Measurements from ENCODE around the gene SRRM5. TPM values are rescaled to one million over a fixed set of nuclear protein-coding genes. Genes with fewer than 3 reads are reported as not detected.

SRRM5 gene
- total and polyA plus RNA-seq, 12 donors, result 0.15 to 4.7 (median 0.28) TPM; not detected in 3

DNA sequence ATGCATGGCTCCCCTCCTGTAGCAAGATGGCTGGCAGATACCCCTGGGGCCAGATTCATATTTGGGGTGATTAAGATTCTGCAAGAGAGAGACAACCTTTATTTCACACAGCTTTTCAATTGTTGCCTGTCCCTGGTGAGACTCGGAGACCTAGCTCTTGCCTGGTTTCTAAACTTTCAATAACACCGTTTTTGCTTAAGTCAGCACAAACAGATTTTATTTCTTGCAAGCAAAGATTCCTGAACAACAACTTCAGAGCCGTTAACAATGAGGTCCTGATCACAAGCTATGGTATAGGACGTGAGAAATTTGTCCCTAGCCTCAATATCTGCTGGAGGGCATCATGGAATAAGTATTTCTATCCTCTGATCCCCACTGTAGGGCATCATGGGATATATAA, 30.6 kb downstream of the SRRM5 start:
- H3K4me3 ChIP-seq, result no peak overlapping the region
- no peak overlapping the region for H3K27ac ChIP-seq
- WGBS, 4 donors, result 78 to 92% (median 80%) methylated on average over 4 of the region's 4 CpGs
- H3K9me3 ChIP-seq (replicated peaks in 1 of 3), result no peaks in the 10 kb centered on the region
- DNase-seq, result no peak
- H3K4me1 ChIP-seq (replicated peaks in 1 of 2), result peaks cover 10 to 12% of the 10 kb centered on the region in 2 donors
- intact Hi-C loops (cut with DNase I), result no loop called here
- TF ChIP-seq POLR2A (IDR thresholded peaks at IDR 0.05), result no peak
- TF ChIP-seq, protein P1, sequence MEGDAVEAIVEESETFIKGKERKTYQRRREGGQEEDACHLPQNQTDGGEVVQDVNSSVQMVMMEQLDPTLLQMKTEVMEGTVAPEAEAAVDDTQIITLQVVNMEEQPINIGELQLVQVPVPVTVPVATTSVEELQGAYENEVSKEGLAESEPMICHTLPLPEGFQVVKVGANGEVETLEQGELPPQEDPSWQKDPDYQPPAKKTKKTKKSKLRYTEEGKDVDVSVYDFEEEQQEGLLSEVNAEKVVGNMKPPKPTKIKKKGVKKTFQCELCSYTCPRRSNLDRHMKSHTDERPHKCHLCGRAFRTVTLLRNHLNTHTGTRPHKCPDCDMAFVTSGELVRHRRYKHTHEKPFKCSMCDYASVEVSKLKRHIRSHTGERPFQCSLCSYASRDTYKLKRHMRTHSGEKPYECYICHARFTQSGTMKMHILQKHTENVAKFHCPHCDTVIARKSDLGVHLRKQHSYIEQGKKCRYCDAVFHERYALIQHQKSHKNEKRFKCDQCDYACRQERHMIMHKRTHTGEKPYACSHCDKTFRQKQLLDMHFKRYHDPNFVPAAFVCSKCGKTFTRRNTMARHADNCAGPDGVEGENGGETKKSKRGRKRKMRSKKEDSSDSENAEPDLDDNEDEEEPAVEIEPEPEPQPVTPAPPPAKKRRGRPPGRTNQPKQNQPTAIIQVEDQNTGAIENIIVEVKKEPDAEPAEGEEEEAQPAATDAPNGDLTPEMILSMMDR (IDR thresholded peaks at IDR 0.05), result no peak
- H3K27me3 ChIP-seq, result no peaks in the 10 kb centered on the region
- no peaks in the 10 kb centered on the region for H3K36me3 ChIP-seq (replicated peaks in 1 of 2)

DNA sequence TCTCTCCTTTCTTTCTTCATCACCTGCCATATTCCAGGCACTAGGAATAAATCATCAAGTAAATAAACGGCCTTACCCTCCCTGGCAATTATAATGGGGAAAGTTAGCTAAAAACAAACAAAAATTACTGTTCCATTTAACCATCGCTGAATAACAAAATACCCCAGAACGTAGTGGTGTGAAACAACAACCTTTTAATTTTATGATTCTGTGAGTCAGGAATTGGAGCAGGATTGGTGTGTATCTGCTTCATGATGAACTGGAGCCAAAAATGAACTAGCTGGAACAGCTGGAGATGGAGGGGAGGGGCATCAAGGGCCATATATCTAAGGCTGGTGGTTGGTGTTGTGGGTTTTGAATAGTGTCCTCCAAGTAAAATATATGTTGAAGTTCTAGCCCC, 31.4 kb downstream of the SRRM5 start:
- Histone ChIP-seq H3K36me3 (replicated peaks in 1 of 2) (peaks cover 0 to 4% of the 10 kb centered on the region in 2 donors), H3K4me1 (replicated peaks in 1 of 2) (peaks cover 10 to 12% of the 10 kb centered on the region in 2 donors), H3K27me3 (no peaks in the 10 kb centered on the region), H3K27ac (no peak overlapping the region), H3K9me3 (replicated peaks in 1 of 3) (no peaks in the 10 kb centered on the region), H3K4me3 (no peak overlapping the region)
- whole genome bisulfite sequencing, 4 donors, result 52 to 69% (median 58%) methylated on average over 3 of the region's 3 CpGs
- no peak for DNase-seq
- TF ChIP-seq POLR2A (IDR thresholded peaks at IDR 0.05), result no peak
- TF ChIP-seq, protein P1 (IDR thresholded peaks at IDR 0.05), result no peak
- intact Hi-C loops (cut with DNase I), result no loop called here

DNA sequence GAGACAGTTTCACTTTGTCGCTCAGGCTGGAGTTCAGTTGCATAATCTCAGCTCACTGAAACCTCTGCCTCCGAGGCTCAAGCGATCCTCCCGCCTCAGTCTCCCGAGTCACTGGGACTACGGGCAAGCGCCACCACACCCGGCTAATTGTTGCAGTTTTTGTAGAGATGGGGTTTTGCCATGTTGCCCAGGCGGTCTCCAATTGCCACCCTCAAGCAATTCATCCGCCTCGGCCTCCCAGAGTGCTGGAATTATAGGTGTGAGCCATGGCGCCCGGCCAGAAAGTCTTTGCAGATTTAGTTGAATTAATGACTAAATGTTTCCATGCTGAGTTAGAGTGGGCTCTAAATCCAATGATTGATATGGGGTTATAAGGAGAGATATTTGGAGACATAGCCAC, 32.3 kb downstream of the SRRM5 start:
- Histone ChIP-seq H3K36me3 (replicated peaks in 1 of 2) (peaks cover 0 to 10% of the 10 kb centered on the region in 2 donors), H3K9me3 (replicated peaks in 1 of 3) (no peaks in the 10 kb centered on the region), H3K4me3 (no peak overlapping the region), H3K4me1 (replicated peaks in 1 of 2) (peaks cover 4 to 7% of the 10 kb centered on the region in 2 donors), H3K27ac (no peak overlapping the region), H3K27me3 (no peaks in the 10 kb centered on the region)
- DNase-seq, result no peak
- WGBS, 4 donors, result 81 to 89% (median 88%) methylated on average over 13 of the region's 13 CpGs
- TF ChIP-seq, protein P1 (IDR thresholded peaks at IDR 0.05), result no peak
- no peak for TF ChIP-seq POLR2A (IDR thresholded peaks at IDR 0.05)
- intact Hi-C loops (cut with DNase I), result no loop called here

DNA sequence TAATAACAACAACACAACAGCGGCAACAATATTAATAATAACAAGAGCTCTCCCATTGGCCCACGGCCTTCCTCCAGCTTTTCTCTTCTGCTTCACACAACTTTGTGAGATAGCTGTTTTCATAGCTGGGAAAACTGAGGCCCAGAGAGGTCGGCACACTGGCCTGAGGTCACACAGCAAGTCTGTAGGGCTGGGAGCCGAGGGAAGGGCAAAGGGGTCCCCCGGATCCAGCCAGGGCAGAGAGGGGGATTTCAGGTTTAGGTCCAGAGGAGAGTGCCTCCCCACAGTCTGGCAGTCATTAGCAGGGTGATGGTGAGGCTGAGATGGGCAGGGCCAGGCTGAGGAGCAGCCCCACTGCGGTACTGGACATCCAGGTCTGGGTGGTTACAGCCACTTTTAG, 36.7 kb downstream of the SRRM5 start:
- intact Hi-C loops (cut with DNase I), result no loop called here
- 91 to 97% (median 92%) methylated on average over 6 of the region's 6 CpGs for WGBS, 4 donors
- Histone ChIP-seq H3K27me3 (no peaks in the 10 kb centered on the region), H3K9me3 (replicated peaks in 1 of 3) (no peaks in the 10 kb centered on the region), H3K4me1 (replicated peaks in 1 of 2) (no peaks in the 10 kb centered on the region), H3K36me3 (replicated peaks in 1 of 2) (peaks cover 0 to 17% of the 10 kb centered on the region in 2 donors), H3K4me3 (no peak overlapping the region), H3K27ac (no peak overlapping the region)
- no peak for DNase-seq
- TF ChIP-seq, protein P1 (IDR thresholded peaks at IDR 0.05), result no peak
- TF ChIP-seq POLR2A (IDR thresholded peaks at IDR 0.05), result no peak

Data from adrenal gland (tissue), 12 donors.